Measurements from ENCODE around the gene TBC1D2B. TPM values are rescaled to one million over a fixed set of nuclear protein-coding genes. Genes with fewer than 3 reads are reported as not detected.
A peak's percentile ranks its signal among the peaks of the same experiment; 100 is the strongest.

Gene TBC1D2B
- total RNA-seq, 2 donors from 2014 or later: 35.9 to 49.1 TPM

DNA sequence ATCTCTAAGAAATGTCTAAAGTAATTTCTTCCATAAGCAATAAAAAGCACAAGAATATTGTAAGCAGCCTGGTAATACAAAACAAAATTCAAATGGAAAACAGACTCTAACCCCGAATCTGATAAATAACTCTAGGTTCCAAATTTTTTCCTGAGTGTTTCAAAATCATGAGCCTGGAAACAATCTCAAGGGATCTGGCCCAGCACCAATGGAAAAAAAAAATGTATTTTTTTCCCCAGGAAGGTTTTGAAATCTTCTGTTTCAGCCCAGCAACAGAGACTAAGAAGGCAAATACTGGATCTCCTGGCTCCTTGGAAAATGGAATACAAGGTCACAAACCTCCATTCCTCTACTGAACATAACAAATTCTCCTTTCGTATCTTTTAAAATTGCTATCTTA, 13.0 kb downstream of the TBC1D2B start:
- no peak for DNase-seq
- Histone ChIP-seq H3K27ac (peak overlapping the region; percentile 62), H3K4me1 (peaks cover 40% of the 10 kb centered on the region), H3K4me3 (no peak overlapping the region), H3K27me3 (no peaks in the 10 kb centered on the region), H3K36me3 (no peaks in the 10 kb centered on the region), H3K9me3 (no peaks in the 10 kb centered on the region), H3K9ac (ENCODE audit: low read depth in 2 of 2, low read length in 2 of 2) (no peak overlapping the region)
- intact Hi-C loops (cut with DNase I): no loop called here
- TF ChIP-seq, protein P1, sequence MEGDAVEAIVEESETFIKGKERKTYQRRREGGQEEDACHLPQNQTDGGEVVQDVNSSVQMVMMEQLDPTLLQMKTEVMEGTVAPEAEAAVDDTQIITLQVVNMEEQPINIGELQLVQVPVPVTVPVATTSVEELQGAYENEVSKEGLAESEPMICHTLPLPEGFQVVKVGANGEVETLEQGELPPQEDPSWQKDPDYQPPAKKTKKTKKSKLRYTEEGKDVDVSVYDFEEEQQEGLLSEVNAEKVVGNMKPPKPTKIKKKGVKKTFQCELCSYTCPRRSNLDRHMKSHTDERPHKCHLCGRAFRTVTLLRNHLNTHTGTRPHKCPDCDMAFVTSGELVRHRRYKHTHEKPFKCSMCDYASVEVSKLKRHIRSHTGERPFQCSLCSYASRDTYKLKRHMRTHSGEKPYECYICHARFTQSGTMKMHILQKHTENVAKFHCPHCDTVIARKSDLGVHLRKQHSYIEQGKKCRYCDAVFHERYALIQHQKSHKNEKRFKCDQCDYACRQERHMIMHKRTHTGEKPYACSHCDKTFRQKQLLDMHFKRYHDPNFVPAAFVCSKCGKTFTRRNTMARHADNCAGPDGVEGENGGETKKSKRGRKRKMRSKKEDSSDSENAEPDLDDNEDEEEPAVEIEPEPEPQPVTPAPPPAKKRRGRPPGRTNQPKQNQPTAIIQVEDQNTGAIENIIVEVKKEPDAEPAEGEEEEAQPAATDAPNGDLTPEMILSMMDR (IDR thresholded peaks at IDR 0.05): no peak

DNA sequence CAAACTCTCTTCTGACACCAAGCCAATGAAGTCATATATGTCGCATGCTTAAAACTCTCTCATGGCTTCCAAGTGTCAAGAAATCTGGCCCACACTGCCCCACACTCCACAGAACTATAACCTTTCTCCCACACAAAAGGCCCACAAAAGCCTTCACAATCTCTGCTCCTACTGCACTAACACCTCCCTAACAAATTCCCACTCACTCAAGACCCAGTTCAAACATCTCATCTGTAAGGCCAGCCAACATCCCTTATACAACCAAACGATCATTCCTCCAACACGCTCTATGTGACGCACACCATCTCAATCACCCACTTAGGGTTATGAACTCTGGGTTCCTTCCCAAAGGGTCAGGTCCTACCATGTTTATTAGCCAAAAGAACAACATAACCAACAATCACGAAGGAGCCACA, 13.5 kb downstream of the TBC1D2B start:
- H3K9me3 ChIP-seq: no peaks in the 10 kb centered on the region
- H3K4me3 ChIP-seq: no peak overlapping the region
- no peaks in the 10 kb centered on the region for H3K27me3 ChIP-seq
- H3K36me3 ChIP-seq: no peaks in the 10 kb centered on the region
- H3K9ac ChIP-seq (ENCODE audit: low read depth in 2 of 2, low read length in 2 of 2): no peak overlapping the region
- DNase-seq: no peak
- peaks cover 45% of the 10 kb centered on the region for H3K4me1 ChIP-seq
- TF ChIP-seq, protein P1 (IDR thresholded peaks at IDR 0.05): no peak
- intact Hi-C loops (cut with DNase I): no loop called here
- H3K27ac ChIP-seq: peak overlapping the region; percentile 62

DNA sequence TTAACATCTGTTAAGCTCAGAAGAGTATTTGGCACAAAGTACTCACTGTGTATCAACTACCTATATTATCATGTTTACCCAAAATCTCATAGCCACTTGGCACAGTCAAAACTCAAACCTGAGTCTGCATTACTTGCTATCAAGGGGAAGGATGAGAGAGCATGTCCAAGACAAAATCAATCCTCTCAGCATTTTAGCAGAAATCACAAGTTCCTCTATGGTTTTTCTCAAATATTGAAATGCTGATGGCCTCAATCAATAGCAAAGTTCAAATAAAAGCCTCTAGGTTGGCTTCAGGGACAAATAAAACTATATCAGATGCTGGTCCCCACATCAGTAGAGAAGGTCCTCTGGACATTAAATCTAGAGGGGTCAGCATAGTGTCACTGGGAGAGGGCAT, 14.3 kb downstream of the TBC1D2B start:
- no peak for DNase-seq
- TF ChIP-seq, protein P1 (IDR thresholded peaks at IDR 0.05): no peak
- Histone ChIP-seq H3K27me3 (no peaks in the 10 kb centered on the region), H3K36me3 (no peaks in the 10 kb centered on the region), H3K9me3 (no peaks in the 10 kb centered on the region), H3K9ac (ENCODE audit: low read depth in 2 of 2, low read length in 2 of 2) (no peak overlapping the region), H3K4me3 (no peak overlapping the region), H3K4me1 (peaks cover 47% of the 10 kb centered on the region), H3K27ac (peak overlapping the region; percentile 41)
- intact Hi-C loops (cut with DNase I): no loop called here

DNA sequence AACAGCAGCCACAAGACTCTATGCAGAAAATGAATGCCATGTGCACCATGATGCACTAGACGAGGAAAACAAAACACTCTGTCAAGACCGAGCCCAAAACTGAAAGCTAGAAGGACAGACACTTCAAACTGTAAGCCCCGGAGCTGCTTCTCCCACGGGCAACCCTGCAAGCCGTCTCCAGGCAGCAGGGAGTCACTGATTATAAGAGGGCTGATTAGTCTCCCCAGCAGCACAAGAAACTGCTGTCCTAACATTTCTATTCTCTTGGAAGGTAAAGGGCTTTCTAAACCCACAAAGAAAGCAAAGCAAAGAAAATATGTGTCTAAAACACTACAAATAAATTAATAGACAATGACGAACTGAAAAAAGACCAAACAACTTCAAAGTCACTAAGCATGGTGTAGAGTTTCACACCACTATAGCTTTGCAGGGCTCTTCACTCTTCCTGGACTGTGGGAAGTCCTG, 15.5 kb downstream of the TBC1D2B start:
- Histone ChIP-seq H3K4me3 (no peak overlapping the region), H3K9me3 (no peaks in the 10 kb centered on the region), H3K27me3 (no peaks in the 10 kb centered on the region), H3K36me3 (no peaks in the 10 kb centered on the region), H3K27ac (peak overlapping the region; percentile 41), H3K4me1 (peaks cover 42% of the 10 kb centered on the region), H3K9ac (ENCODE audit: low read depth in 2 of 2, low read length in 2 of 2) (peak overlapping the region in 1 of 2 donors; percentile 32)
- DNase-seq: no peak
- intact Hi-C loops (cut with DNase I): no loop called here
- TF ChIP-seq, protein P1 (IDR thresholded peaks at IDR 0.05): no peak

DNA sequence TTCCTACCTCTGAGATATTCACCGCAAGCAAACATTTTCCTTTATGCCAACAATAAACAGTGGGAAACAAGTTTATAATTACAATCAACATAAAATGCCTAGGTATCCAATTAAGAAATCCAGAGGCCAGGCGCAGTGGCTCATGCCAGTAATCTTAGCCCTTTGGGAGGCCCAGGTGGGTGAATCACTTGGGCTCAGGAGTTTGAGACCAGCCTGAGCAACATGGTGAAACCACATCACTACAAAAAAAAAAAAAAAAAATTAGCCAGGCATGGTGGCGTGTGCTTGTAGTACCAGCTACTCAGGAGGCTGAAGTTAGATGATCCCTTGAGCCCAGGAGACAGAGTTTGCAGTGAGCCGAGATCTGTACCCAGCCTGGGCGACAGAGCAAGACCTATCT, 17.3 kb downstream of the TBC1D2B start:
- TF ChIP-seq, protein P1 (IDR thresholded peaks at IDR 0.05): no peak
- no peak overlapping the region for H3K9ac ChIP-seq (ENCODE audit: low read depth in 2 of 2, low read length in 2 of 2)
- H3K4me3 ChIP-seq: no peak overlapping the region
- no peaks in the 10 kb centered on the region for H3K9me3 ChIP-seq
- no peak for DNase-seq
- H3K36me3 ChIP-seq: no peaks in the 10 kb centered on the region
- no peaks in the 10 kb centered on the region for H3K27me3 ChIP-seq
- H3K27ac ChIP-seq: peak overlapping the region; percentile 35
- intact Hi-C loops (cut with DNase I): no loop called here
- H3K4me1 ChIP-seq: peaks cover 37% of the 10 kb centered on the region
